K562 (cell line): ENCODE measurements around the gene PIGL. TPM values are rescaled to one million over a fixed set of nuclear protein-coding genes. Genes with fewer than 3 reads are reported as not detected.

Experiments used
- ARID3B ChIP-seq: fragments of 250-450 bp; sonication (Bioruptor Pico); IDR thresholded peaks from 2 replicates; pipeline ENCODE4 v1.4.0; 2020; ENCODE audit warnings: borderline replicate concordance
- FOXO4 ChIP-seq: fragments of 450-650 bp; formaldehyde crosslinking; IDR thresholded peaks from 2 replicates; pipeline ENCODE4 v1.4.0; 2020; ENCODE audit warnings: mild to moderate bottlenecking, moderate library complexity
- FUS ChIP-seq: fragments of 200-400 bp; formaldehyde crosslinking; optimal IDR thresholded peaks from 2 replicates; pipeline ENCODE3; 2017; ENCODE audit warnings: low read depth, low read length
- GABPA ChIP-seq: fragments of 200-800 bp; sonication (Bioruptor generic); conservative IDR thresholded peaks from 2 replicates; pipeline ENCODE4 v1.6.1; 2016; ENCODE audit warnings: low read depth, missing genetic modification characterization, missing compliant biosample characterization
- GATAD2A ChIP-seq: fragments of 450-650 bp; IDR thresholded peaks from 2 replicates; pipeline ENCODE4 v1.6.1; 2017
- GTF2F1 ChIP-seq: IDR thresholded peaks from 2 replicates; pipeline ENCODE4 v1.6.1; 2011; ENCODE audit warnings: low read depth, low read length, improper control_type of control experiment
- HLTF ChIP-seq: fragments of 450-650 bp; IDR thresholded peaks from 2 replicates; pipeline ENCODE4 v1.6.1; 2016
- ILF3 ChIP-seq: fragments of 450-650 bp; IDR thresholded peaks from 2 replicates; pipeline ENCODE4 v1.6.1; 2018; ENCODE audit warnings: antibody characterized with exemption, mild to moderate bottlenecking, moderate library complexity, borderline replicate concordance
- KDM4B ChIP-seq, 2 experiments: fragments of 450-650 bp in 1 of 2; sonication (generic) in 1 of 2; IDR thresholded peaks; 2 replicates each; pipeline ENCODE4 v1.6.1; 2016 to 2017; ENCODE audit warnings: borderline replicate concordance in 2 of 2, antibody characterized with exemption in 1 of 2, low read depth in 1 of 2, mild to moderate bottlenecking in 1 of 2
- MAFG ChIP-seq: fragments of 450-650 bp; conservative IDR thresholded peaks from 2 replicates; pipeline ENCODE4 v1.6.1; 2016; ENCODE audit warnings: missing genetic modification characterization, missing compliant biosample characterization
- POLR2A ChIP-seq: fragments of 450-650 bp; conservative IDR thresholded peaks from 2 replicates; pipeline ENCODE4 v1.6.1; 2016
- PPARD ChIP-seq: fragments of 250-450 bp; sonication (Bioruptor Pico); IDR thresholded peaks from 2 replicates; pipeline ENCODE4 v1.8.0; 2022; ENCODE audit warnings: inconsistent platforms, mild to moderate bottlenecking, moderate library complexity
- RB1 ChIP-seq: fragments of 450-650 bp; IDR thresholded peaks from 2 replicates; pipeline ENCODE4 v1.6.1; 2017; ENCODE audit warnings: low read depth, mild to moderate bottlenecking
- RBM15 ChIP-seq: fragments of 200-400 bp; formaldehyde crosslinking; IDR thresholded peaks from 2 replicates; pipeline ENCODE4 v1.6.1; 2018; ENCODE audit warnings: mild to moderate bottlenecking, low read length, moderate library complexity; ENCODE audit not compliant: insufficient read depth
- RBM25 ChIP-seq: fragments of 200-400 bp; formaldehyde crosslinking; IDR thresholded peaks from 2 replicates; pipeline ENCODE4 v1.6.1; 2018; ENCODE audit warnings: low read length, low read depth, moderate library complexity; ENCODE audit not compliant: severe bottlenecking
- SIN3B ChIP-seq: fragments of 450-650 bp; IDR thresholded peaks from 2 replicates; pipeline ENCODE4 v1.6.1; 2017; ENCODE audit warnings: low read depth, mild to moderate bottlenecking, moderate library complexity
- SREBF2 ChIP-seq: sonication (generic); formaldehyde crosslinking; IDR thresholded peaks from 2 replicates; pipeline ENCODE4 v1.4.0; 2020; ENCODE audit warnings: mild to moderate bottlenecking, missing genetic modification reagents
- SRF ChIP-seq, 2 experiments: fragments of 250-450, 450-650 bp in 1 of 2; sonication (Bioruptor Pico) in 1 of 2; sonication (generic) in 1 of 2; formaldehyde crosslinking; IDR thresholded peaks; 2 replicates each; pipeline versions ENCODE4 v1.5.0 to v1.5.1; 2020 to 2022; ENCODE audit warnings: mild to moderate bottlenecking in 1 of 2, missing genetic modification reagents in 1 of 2
- TAL1 ChIP-seq: fragments of 450-650 bp; IDR thresholded peaks from 2 replicates; pipeline ENCODE4 v1.6.1; 2016; ENCODE audit warnings: mild to moderate bottlenecking
- TRIM28 ChIP-seq: fragments of 450-650 bp; IDR thresholded peaks from 2 replicates; pipeline ENCODE4 v1.6.1; 2017
- U2AF1 ChIP-seq: fragments of 200-400 bp; formaldehyde crosslinking; optimal IDR thresholded peaks from 2 replicates; pipeline ENCODE3; 2017; ENCODE audit warnings: mild to moderate bottlenecking, low read depth, low read length, moderate library complexity
- ZBTB9 ChIP-seq: fragments of 450-650 bp; formaldehyde crosslinking; IDR thresholded peaks from 2 replicates; pipeline ENCODE4 v1.4.0; 2020; ENCODE audit warnings: mild to moderate bottlenecking, moderate library complexity
- ZNF277 ChIP-seq: fragments of 250-450 bp; sonication (Bioruptor Pico); IDR thresholded peaks from 2 replicates; pipeline ENCODE4 v1.8.0; 2022; ENCODE audit warnings: inconsistent platforms, mild to moderate bottlenecking, moderate library complexity, borderline replicate concordance
- ZNF778 ChIP-seq: fragments of 450-650 bp; formaldehyde crosslinking; IDR thresholded peaks from 2 replicates; pipeline ENCODE4 v1.4.0; 2020; ENCODE audit warnings: mild to moderate bottlenecking, moderate library complexity
- polyA plus RNA-seq, 8 experiments: library from polyadenylated mRNA; depleted of rRNA in 4 of 8; stranded (reverse) in 5 of 8; unstranded in 3 of 8; fragments of >200 nt; fragmentation: Nextera tagmentation in 2 of 8; fragmentation: Illumina TruSeq in 1 of 8; extraction: Ambion mirVana in 2 of 8; extraction: Trizol in 1 of 8; gene quantifications; 2 replicates each; pipeline versions ENCODE4 v1.2.1 to v1.2.3, GENCODE V29; 2011 to 2014; ENCODE audit warnings: inconsistent platforms in 1 of 8, missing spikeins in 1 of 8
- total RNA-seq, 7 experiments: library from RNA; depleted of rRNA in 6 of 7; stranded (reverse); fragments of >200 nt in 6 of 7; fragmentation: Illumina TruSeq in 2 of 7; extraction: Trizol in 2 of 7; gene quantifications; 2 replicates each; pipeline versions ENCODE4 v1.2.1 to v1.2.3, GENCODE V29; 2011 to 2021; ENCODE audit warnings: low replicate concordance in 1 of 7

Gene PIGL
- total and polyA plus RNA-seq, 9 of the 15 experiments (the other 6 are each of a cell fraction or from before 2014, with no cell fraction given) = 19.9 to 55.3 (median 29.6) TPM

- TF ChIP-seq SRF (CRISPR knock-in tag; IDR thresholded peaks at IDR 0.05) = peak; percentile 97 to 100
- no peak for TF ChIP-seq ILF3
- no peak for TF ChIP-seq ZBTB9 (CRISPR knock-in tag)
- TF ChIP-seq TRIM28 = no peak
- no peak for TF ChIP-seq GATAD2A
- peak; percentile 40; the same call in 1 of the 2 replicates for TF ChIP-seq TAL1
- TF ChIP-seq FOXO4 (CRISPR knock-in tag) = no peak
- no peak for TF ChIP-seq RBM25
- no peak; the same call in 1 of the 2 replicates for TF ChIP-seq MAFG (tag)
- no peak for TF ChIP-seq KDM4B (IDR thresholded peaks at IDR 0.05; ENCODE audit: borderline replicate concordance in 2 of 2, low read depth in 1 of 2)
- no peak for TF ChIP-seq SREBF2
- TF ChIP-seq ZNF277 (CRISPR knock-in tag) = no peak
- TF ChIP-seq GABPA (tag) = peak; percentile 54
- no peak for TF ChIP-seq ARID3B (CRISPR knock-in tag)
- no peak for TF ChIP-seq FUS
- no peak for TF ChIP-seq HLTF
- TF ChIP-seq RBM15 = no peak
- peak; percentile 87 for TF ChIP-seq POLR2A
- TF ChIP-seq SIN3B = no peak
- no peak for TF ChIP-seq ZNF778 (CRISPR knock-in tag)
- TF ChIP-seq GTF2F1 = no peak
- no peak for TF ChIP-seq U2AF1
- TF ChIP-seq PPARD = no peak
- peak; percentile 34; the same call in 1 of the 2 replicates for TF ChIP-seq RB1
Observed at GRCh38 chr17:16286009-16286946, 69.3 kb downstream of the PIGL start (continued).
